ENCODE measurements around the gene EPHA3.

Gene EPHA3

GRCh38 chr3:89079944-89080343 lies 27.5 kb upstream of the EPHA3 start:
- DNase-seq (ENCODE audit: low read depth): no peak
- no peak overlapping the region for H3K4me3 ChIP-seq (ENCODE audit: low read length)
- TF ChIP-seq CTCF (conservative IDR thresholded peaks at IDR 0.05; ENCODE audit: low read length): no peak

DNA sequence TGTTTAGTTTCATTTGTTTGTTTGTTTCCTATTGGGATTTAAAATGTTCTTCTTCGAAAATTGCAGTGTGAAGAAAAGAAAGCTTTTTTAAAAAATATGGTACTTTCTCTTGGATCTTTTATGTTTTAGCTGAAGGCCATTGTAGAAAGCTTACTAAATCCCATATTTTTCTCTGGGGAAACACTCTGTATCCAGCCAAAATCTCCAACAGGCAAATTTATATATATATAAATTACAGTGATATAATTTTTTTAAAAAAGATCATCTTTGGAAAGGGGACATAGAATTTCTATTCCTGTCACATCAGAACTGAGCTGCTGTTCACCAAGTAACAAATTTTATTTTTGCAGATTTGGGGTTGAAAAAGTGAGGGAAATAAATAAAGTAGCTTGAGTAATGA lies 19.6 kb upstream of the EPHA3 start:
- no peak for DNase-seq (ENCODE audit: low read depth)
- no peak overlapping the region for H3K4me3 ChIP-seq (ENCODE audit: low read length)
- no peak for TF ChIP-seq CTCF (conservative IDR thresholded peaks at IDR 0.05; ENCODE audit: low read length)

DNA sequence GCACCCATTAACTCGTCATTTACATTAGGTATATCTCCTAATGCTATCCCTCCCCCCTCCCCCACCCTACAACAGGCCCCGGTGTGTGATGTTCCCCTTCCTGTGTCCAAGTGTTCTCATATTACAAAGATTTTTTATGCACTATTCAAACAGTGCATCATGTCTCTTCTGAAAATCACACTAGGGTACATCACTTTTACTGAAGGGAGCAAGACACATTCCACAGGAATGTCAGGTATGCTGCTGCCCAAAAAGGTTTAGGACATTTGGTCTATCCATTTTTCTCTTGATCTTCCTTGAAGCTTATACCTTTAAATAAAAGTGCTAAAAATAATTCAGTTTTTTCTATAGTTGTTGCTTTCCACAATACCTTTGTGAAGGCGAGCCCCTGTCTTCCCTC lies 9.2 kb upstream of the EPHA3 start:
- H3K4me3 ChIP-seq (ENCODE audit: low read length): no peak overlapping the region
- DNase-seq (ENCODE audit: low read depth): peak; percentile 3
- TF ChIP-seq CTCF (conservative IDR thresholded peaks at IDR 0.05; ENCODE audit: low read length): no peak

GRCh38 chr3:89098964-89099585 lies 8.3 kb upstream of the EPHA3 start:
- DNase-seq (ENCODE audit: low read depth): peak; percentile 66

GRCh38 chr3:89101251-89101650 lies 6.2 kb upstream of the EPHA3 start:
- no peak for DNase-seq (ENCODE audit: low read depth)
- H3K4me3 ChIP-seq (ENCODE audit: low read length): no peak overlapping the region
- TF ChIP-seq CTCF (conservative IDR thresholded peaks at IDR 0.05; ENCODE audit: low read length): no peak

More at GRCh38 chr3:89098964-89099585, 8.3 kb upstream of the EPHA3 start:
- no peak overlapping the region for H3K4me3 ChIP-seq (ENCODE audit: low read length)
- peak; percentile 99 for TF ChIP-seq CTCF (conservative IDR thresholded peaks at IDR 0.05; ENCODE audit: low read length)

DNA sequence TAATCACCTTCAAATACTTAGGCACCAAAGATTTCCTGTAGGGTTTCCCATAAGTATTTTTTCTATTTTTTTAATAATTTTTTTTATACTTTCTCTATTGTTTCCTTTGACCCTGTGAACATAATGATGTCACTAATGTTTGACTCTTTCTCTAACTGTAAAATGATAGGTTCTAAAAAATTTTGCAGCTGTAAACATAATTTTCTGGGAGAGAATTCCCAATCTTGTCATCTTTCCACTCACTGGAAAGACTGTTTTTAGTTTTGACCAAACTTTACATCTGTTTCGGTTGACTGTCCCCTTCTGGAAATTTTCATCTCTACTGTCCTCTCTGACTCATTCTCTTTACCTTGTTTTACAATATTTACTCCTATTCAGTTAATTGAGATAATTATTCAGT lies 5.5 kb upstream of the EPHA3 start:
- TF ChIP-seq CTCF (conservative IDR thresholded peaks at IDR 0.05; ENCODE audit: low read length): no peak
- no peak overlapping the region for H3K4me3 ChIP-seq (ENCODE audit: low read length)
- no peak for DNase-seq (ENCODE audit: low read depth)

DNA sequence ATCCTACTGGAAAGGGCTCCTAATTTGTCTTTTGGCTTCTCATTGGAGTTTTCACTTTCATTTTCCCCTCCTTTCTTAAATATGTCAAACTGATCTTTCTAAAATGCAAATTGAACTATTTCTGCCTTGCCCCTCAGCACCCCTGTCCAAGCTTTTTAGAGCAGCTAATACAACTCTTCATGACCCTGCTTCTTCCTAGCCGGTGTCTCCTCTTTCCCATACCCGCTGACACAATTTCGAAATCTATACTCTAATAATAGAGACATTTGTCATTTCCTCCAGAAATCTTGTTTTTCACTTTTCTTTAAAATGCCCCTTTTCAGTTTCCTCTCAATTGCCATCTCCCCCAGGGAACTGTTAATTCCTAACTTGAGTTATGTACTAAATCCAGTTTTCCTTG lies 2.9 kb upstream of the EPHA3 start:
- H3K4me3 ChIP-seq (ENCODE audit: low read length): no peak overlapping the region
- DNase-seq (ENCODE audit: low read depth): no peak
- TF ChIP-seq CTCF (conservative IDR thresholded peaks at IDR 0.05; ENCODE audit: low read length): no peak
